Transverse colon (tissue), 3 donors: Measurements from ENCODE around the gene TSHZ3.

Source experiments
- EP300 ChIP-seq: sonication (generic); formaldehyde crosslinking; IDR thresholded peaks from one replicate; pipeline ENCODE4 v1.6.1; 2017; ENCODE audit warnings: antibody characterized with exemption, low read depth
- TF ChIP-seq, protein P1 (sequence below), 5 experiments: fragments of 200-600 bp in 3 of 5; fragments of 450-650 bp in 2 of 5; sonication (generic) in 3 of 5; IDR thresholded peaks; 1 replicate in 2 of 5; 2 replicates in 3 of 5; pipeline ENCODE4 v1.5.1; 2016 to 2017; ENCODE audit warnings: antibody characterized with exemption in 5 of 5, inconsistent platforms in 3 of 5, mild to moderate bottlenecking in 2 of 5, moderate library complexity in 1 of 5

GRCh38 chr19:31260171-31260933, 88.9 kb downstream of the TSHZ3 start:
- TF ChIP-seq, protein P1, sequence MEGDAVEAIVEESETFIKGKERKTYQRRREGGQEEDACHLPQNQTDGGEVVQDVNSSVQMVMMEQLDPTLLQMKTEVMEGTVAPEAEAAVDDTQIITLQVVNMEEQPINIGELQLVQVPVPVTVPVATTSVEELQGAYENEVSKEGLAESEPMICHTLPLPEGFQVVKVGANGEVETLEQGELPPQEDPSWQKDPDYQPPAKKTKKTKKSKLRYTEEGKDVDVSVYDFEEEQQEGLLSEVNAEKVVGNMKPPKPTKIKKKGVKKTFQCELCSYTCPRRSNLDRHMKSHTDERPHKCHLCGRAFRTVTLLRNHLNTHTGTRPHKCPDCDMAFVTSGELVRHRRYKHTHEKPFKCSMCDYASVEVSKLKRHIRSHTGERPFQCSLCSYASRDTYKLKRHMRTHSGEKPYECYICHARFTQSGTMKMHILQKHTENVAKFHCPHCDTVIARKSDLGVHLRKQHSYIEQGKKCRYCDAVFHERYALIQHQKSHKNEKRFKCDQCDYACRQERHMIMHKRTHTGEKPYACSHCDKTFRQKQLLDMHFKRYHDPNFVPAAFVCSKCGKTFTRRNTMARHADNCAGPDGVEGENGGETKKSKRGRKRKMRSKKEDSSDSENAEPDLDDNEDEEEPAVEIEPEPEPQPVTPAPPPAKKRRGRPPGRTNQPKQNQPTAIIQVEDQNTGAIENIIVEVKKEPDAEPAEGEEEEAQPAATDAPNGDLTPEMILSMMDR (IDR thresholded peaks at IDR 0.05): no peak
- TF ChIP-seq EP300: no peak
